ENCODE measurements around the gene AP4B1. TPM values are rescaled to one million over a fixed set of nuclear protein-coding genes. Genes with fewer than 3 reads are reported as not detected.

AP4B1 gene
- 20.4 and 21.3 TPM in 2 replicates for total RNA-seq (2022)
- percentile 78 among the genes with signal in this experiment for Bru-seq, nascent RNA
- percentile 72 among the genes with signal in this experiment for BruChase-seq, experiment 1, labeled RNA remaining after a 6-hour chase
- BruChase-seq, experiment 2, labeled RNA remaining after a 2-hour chase, result percentile 85 among the genes with signal in this experiment
- long read RNA-seq, transcript AP4B1-204 (10 exons, 2,818 nt), result major isoform, 26 of 33 reads
- long read RNA-seq, partial matches to known transcripts, result 2 of 33 reads
- long read RNA-seq, other reads (novel, unspliced or antisense), result 4 of 33 reads

DNA sequence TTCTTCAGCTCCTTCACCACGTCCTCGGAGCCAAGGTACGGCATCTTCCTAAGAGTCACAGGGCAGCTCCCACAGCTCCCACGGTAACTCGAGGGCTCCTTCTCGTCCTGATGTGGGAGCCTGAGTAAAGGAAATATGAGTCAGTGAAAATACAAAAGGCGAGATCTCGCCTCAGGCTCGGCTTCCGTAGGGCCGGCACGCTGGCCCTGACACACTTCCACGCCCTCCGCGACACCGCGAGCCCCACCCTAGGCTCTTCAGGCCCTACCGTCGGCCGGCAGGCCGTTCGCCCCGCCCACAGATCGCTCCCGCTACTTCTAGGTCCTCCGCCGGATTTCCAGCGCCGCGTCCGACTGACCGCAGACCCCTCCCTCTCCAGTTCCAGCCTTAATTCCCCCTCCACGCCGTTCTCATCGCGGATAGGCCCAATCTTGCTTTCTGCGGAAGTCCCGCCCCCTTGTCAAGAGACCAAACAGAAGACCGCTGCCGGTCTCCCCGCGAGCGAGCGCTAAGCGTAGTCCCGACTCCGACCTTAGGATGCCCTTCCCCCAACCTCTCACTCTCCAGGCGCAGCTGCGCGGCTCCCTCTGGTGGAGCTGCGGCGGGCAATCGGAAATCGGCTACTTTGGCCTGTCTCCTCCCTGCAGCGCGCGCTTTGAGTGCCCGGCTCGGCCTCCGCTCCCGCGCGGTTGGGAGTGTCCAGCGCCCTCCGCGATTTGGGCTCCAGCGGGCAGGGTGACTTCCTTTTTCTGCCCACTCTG, at the start of gene AP4B1, which contains the start of gene DCLRE1B:
Gene AP4B1, minus strand, starts transcription at position 126 of the 761 bp plus-strand sequence. Its CDS starts 82 bp downstream, at position 44.
Gene DCLRE1B, plus strand, starts transcription at position 653 of the 761 bp plus-strand sequence. CDS start 261 bp downstream, outside the sequence.
- ChIA-PET POLR2A (interaction anchor here (0.5 to 9.1 kb wide), 21 partner anchors 9 to 831 kb away, joined by 3 to 228 read pairs (median 4); partner anchors contain the start of genes DENND2C, HIPK1, LRIG2 and MAGI3), CTCF (interaction anchor here (0.6 to 3.5 kb wide), 16 partner anchors 9 to 152 kb away, joined by 3 to 48 read pairs (median 3); partner anchors contain the start of gene HIPK1)
- Mint-ChIP-seq H3K27me3 (ENCODE audit: insufficient read depth, unreplicated experiment) (no peaks in the 10 kb centered on the region), H3K9me3 (ENCODE audit: unreplicated experiment) (no peaks in the 10 kb centered on the region), H3K27ac (ENCODE audit: low read depth, unreplicated experiment) (peak within 1 kb of the TSS; percentile 94), H3K4me1 (ENCODE audit: insufficient read depth, unreplicated experiment) (no peaks in the 10 kb centered on the region), H3K4me3 (ENCODE audit: unreplicated experiment) (peak within 1 kb of the TSS; percentile 95), H3K36me3 (ENCODE audit: insufficient read depth, unreplicated experiment) (peaks cover 24% of the 10 kb centered on the region)
- intact Hi-C loops (cut with micrococcal nuclease), result loop anchor here (1.0 to 10.0 kb wide), 6 partner anchors 24 to 764 kb away; partner anchors contain the start of genes HIPK1, PHTF1 and RSBN1
- TF ChIP-seq, protein P1, sequence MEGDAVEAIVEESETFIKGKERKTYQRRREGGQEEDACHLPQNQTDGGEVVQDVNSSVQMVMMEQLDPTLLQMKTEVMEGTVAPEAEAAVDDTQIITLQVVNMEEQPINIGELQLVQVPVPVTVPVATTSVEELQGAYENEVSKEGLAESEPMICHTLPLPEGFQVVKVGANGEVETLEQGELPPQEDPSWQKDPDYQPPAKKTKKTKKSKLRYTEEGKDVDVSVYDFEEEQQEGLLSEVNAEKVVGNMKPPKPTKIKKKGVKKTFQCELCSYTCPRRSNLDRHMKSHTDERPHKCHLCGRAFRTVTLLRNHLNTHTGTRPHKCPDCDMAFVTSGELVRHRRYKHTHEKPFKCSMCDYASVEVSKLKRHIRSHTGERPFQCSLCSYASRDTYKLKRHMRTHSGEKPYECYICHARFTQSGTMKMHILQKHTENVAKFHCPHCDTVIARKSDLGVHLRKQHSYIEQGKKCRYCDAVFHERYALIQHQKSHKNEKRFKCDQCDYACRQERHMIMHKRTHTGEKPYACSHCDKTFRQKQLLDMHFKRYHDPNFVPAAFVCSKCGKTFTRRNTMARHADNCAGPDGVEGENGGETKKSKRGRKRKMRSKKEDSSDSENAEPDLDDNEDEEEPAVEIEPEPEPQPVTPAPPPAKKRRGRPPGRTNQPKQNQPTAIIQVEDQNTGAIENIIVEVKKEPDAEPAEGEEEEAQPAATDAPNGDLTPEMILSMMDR (IDR thresholded peaks at IDR 0.05; ENCODE audit: unreplicated experiment), result peak; percentile 49
- BruUV-seq (replicated peaks), result no TSS peak
- DNase-seq (ENCODE audit: unreplicated experiment), result peak; percentile 99

DNA sequence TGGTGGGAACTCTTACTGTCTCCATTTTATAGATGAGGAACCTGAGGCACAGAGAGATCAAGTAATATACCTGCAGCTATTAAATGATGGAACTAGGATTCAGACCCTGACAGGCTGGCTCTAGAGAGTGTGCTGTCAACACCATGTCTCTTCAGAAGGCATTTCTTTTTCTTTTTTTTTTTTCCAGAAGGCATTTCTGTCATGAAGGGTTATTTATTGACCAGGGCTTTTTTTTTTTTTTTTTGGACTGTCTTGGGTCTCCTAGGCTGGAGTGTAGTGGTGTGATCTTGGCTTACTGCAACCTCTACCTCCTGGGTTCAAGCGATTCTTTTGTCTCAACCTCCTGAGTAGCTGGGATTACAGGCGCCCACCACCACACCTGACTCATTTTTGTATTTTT, 47.1 kb upstream of the AP4B1 start:
- CTCF ChIA-PET, result interaction anchor here (0.6 to 2.3 kb wide), 5 partner anchors 21 to 814 kb away, joined by 3 to 12 read pairs (median 3); no protein-coding TSS in a partner anchor
- no TSS peak for BruUV-seq (replicated peaks)
- TF ChIP-seq, protein P1 (IDR thresholded peaks at IDR 0.05; ENCODE audit: unreplicated experiment), result no peak

DNA sequence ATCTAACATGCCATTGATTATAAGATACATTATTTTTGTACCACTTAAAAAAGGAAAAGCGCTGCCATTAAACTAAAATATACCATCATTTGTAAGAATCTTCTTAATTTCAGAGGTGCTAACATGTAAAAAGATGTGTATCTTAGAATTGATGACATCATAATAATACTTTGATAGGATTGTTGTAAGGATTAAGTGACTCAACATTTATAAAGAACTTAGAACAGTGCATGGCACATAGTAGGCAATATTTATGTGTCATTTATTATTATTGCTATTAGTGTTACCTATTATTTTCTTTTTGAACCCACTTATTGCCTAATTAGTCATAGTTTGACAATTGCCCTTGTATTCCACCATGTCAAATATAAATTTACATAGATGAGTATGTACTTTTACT, 46.3 kb upstream of the AP4B1 start:
- Mint-ChIP-seq H3K27ac (ENCODE audit: low read depth, unreplicated experiment) (no peak overlapping the region), H3K4me1 (ENCODE audit: insufficient read depth, unreplicated experiment) (peaks cover 5% of the 10 kb centered on the region), H3K4me3 (ENCODE audit: unreplicated experiment) (no peak overlapping the region), H3K9me3 (ENCODE audit: unreplicated experiment) (no peaks in the 10 kb centered on the region), H3K27me3 (ENCODE audit: insufficient read depth, unreplicated experiment) (no peaks in the 10 kb centered on the region), H3K36me3 (ENCODE audit: insufficient read depth, unreplicated experiment) (peaks cover 20% of the 10 kb centered on the region)
- no peak for DNase-seq (ENCODE audit: unreplicated experiment)
- intact Hi-C loops (cut with micrococcal nuclease), result no loop called here
- no TSS peak for BruUV-seq (replicated peaks)
- TF ChIP-seq, protein P1 (IDR thresholded peaks at IDR 0.05; ENCODE audit: unreplicated experiment), result no peak
- ChIA-PET CTCF (interaction anchor here (0.6 to 0.9 kb wide), 2 partner anchors 59 to 814 kb away, joined by 3 read pairs; no protein-coding TSS in a partner anchor), POLR2A (no interaction called here)

More for the DNA sequence above, 47.1 kb upstream of the AP4B1 start:
- Mint-ChIP-seq H3K27me3 (ENCODE audit: insufficient read depth, unreplicated experiment) (no peaks in the 10 kb centered on the region), H3K4me3 (ENCODE audit: unreplicated experiment) (no peak overlapping the region), H3K27ac (ENCODE audit: low read depth, unreplicated experiment) (no peak overlapping the region), H3K4me1 (ENCODE audit: insufficient read depth, unreplicated experiment) (peaks cover 5% of the 10 kb centered on the region), H3K9me3 (ENCODE audit: unreplicated experiment) (no peaks in the 10 kb centered on the region), H3K36me3 (ENCODE audit: insufficient read depth, unreplicated experiment) (peaks cover 26% of the 10 kb centered on the region)
- POLR2A ChIA-PET, result interaction anchor here (1.2 kb wide), 1 partner anchor 16 kb away, joined by 3 read pairs; no protein-coding TSS in a partner anchor
- DNase-seq (ENCODE audit: unreplicated experiment), result no peak
- intact Hi-C loops (cut with micrococcal nuclease), result no loop called here

Measured in MCF 10A (cell line).